H1 (cell line): ENCODE measurements around the gene MED10.
A peak's percentile ranks its signal among the peaks of the same experiment; 100 is the strongest.

Source experiments
- CEBPB ChIP-seq: IDR thresholded peaks from 2 replicates; pipeline ENCODE4 v1.6.1; 2012; ENCODE audit warnings: low read depth, low read length
- CHD1 ChIP-seq: IDR thresholded peaks from 2 replicates; pipeline ENCODE4 v1.6.1; 2012; ENCODE audit warnings: low read depth, low read length, improper control_type of control experiment
- CREB1 ChIP-seq: IDR thresholded peaks from 2 replicates; pipeline ENCODE4 v1.6.1; 2012; ENCODE audit warnings: inconsistent platforms
- EZH2 ChIP-seq: fragments of 200-600 bp; sonication (generic); IDR thresholded peaks from 2 replicates; pipeline ENCODE4 v1.7.1; 2012; ENCODE audit warnings: low read depth, mild to moderate bottlenecking, moderate library complexity, low read length, inconsistent platforms; ENCODE audit not compliant: severe bottlenecking
- HDAC2 ChIP-seq, 2 experiments: fragments of 300-600 bp in 1 of 2; sonication (generic) in 1 of 2; IDR thresholded peaks; 2 replicates each; pipeline ENCODE4 v1.6.1; 2011 to 2012; ENCODE audit warnings: low read depth in 2 of 2, low read length in 2 of 2, mild to moderate bottlenecking in 2 of 2, moderate library complexity in 2 of 2, borderline replicate concordance in 1 of 2, inconsistent platforms in 1 of 2
- MAFK ChIP-seq: IDR thresholded peaks from 2 replicates; pipeline ENCODE4 v1.6.1; 2012; ENCODE audit warnings: low read depth, mild to moderate bottlenecking, improper control_type of control experiment, low read length
- MAX ChIP-seq: IDR thresholded peaks from 2 replicates; pipeline ENCODE4 v1.6.1; 2012; ENCODE audit warnings: inconsistent platforms
- PHF8 ChIP-seq: fragments of 200-600 bp; sonication (generic); conservative IDR thresholded peaks from 2 replicates; pipeline ENCODE4 v1.7.1; 2012; ENCODE audit warnings: low read depth, mild to moderate bottlenecking, inconsistent platforms, low read length, moderate library complexity
- POLR2A ChIP-seq, 2 experiments: IDR thresholded peaks; 1 replicate in 1 of 2; 2 replicates in 1 of 2; pipeline ENCODE4 v1.6.1; 2011; ENCODE audit warnings: low read depth in 2 of 2, low read length in 2 of 2, mild to moderate bottlenecking in 2 of 2; ENCODE audit errors: control extremely low read depth in 1 of 2
- SP4 ChIP-seq: IDR thresholded peaks from 2 replicates; pipeline ENCODE4 v1.6.1; 2012; ENCODE audit warnings: low read length, inconsistent platforms
- TBP ChIP-seq: IDR thresholded peaks from 2 replicates; pipeline ENCODE4 v1.6.1; 2011; ENCODE audit warnings: low read depth, low read length, improper control_type of control experiment
- TCF12 ChIP-seq: IDR thresholded peaks from 2 replicates; pipeline ENCODE4 v1.6.1; 2011; ENCODE audit warnings: low read depth, mild to moderate bottlenecking, low read length
- TF ChIP-seq, protein P1 (sequence below), 3 experiments: IDR thresholded peaks; 1 replicate in 2 of 3; 2 replicates in 1 of 3; pipeline versions ENCODE4 v1.5.1 to v1.6.1; 2011; ENCODE audit warnings: low read length in 3 of 3, mild to moderate bottlenecking in 3 of 3, inconsistent platforms in 2 of 3, low read depth in 1 of 3, moderate library complexity in 1 of 3; ENCODE audit not compliant: insufficient read depth in 1 of 3; ENCODE audit errors: control extremely low read depth in 1 of 3

- no peak for TF ChIP-seq MAX
- TF ChIP-seq, protein P1, sequence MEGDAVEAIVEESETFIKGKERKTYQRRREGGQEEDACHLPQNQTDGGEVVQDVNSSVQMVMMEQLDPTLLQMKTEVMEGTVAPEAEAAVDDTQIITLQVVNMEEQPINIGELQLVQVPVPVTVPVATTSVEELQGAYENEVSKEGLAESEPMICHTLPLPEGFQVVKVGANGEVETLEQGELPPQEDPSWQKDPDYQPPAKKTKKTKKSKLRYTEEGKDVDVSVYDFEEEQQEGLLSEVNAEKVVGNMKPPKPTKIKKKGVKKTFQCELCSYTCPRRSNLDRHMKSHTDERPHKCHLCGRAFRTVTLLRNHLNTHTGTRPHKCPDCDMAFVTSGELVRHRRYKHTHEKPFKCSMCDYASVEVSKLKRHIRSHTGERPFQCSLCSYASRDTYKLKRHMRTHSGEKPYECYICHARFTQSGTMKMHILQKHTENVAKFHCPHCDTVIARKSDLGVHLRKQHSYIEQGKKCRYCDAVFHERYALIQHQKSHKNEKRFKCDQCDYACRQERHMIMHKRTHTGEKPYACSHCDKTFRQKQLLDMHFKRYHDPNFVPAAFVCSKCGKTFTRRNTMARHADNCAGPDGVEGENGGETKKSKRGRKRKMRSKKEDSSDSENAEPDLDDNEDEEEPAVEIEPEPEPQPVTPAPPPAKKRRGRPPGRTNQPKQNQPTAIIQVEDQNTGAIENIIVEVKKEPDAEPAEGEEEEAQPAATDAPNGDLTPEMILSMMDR (IDR thresholded peaks at IDR 0.05; ENCODE audit: control extremely low read depth in 1 of 3, insufficient read depth in 1 of 3, low read depth in 1 of 3, low read length in 3 of 3): no peak
- TF ChIP-seq HDAC2 (IDR thresholded peaks at IDR 0.05; ENCODE audit: borderline replicate concordance in 1 of 2, low read depth in 2 of 2, low read length in 2 of 2): no peak
- TF ChIP-seq MAFK: no peak
- no peak for TF ChIP-seq CREB1
- 0 out of 2 replicates have a peak, but pooled peaks have one; percentile 49 for TF ChIP-seq TCF12
- TF ChIP-seq TBP: no peak
- no peak for TF ChIP-seq POLR2A (IDR thresholded peaks at IDR 0.05; ENCODE audit: control extremely low read depth in 1 of 2, low read depth in 2 of 2, low read length in 2 of 2)
- TF ChIP-seq PHF8: no peak
- TF ChIP-seq CEBPB: no peak
- TF ChIP-seq SP4: no peak
- no peak for TF ChIP-seq EZH2
- no peak for TF ChIP-seq CHD1
Measured at GRCh38 chr5:6328173-6328572, 50.2 kb downstream of the MED10 start.
